ENCODE measurements around the gene RAX. TPM values are rescaled to one million over a fixed set of nuclear protein-coding genes. Genes with fewer than 3 reads are reported as not detected.
"Not testable (repeated sequence)": the region's sequence is repeated elsewhere in the genome, so short reads cannot be mapped to it uniquely, and the experiment has no call there.

Gene RAX
- polyA plus RNA-seq, 4 donors: not detected

- DNase-seq (ENCODE audit: low read depth in 4 of 4, low spot score in 2 of 4): no peak
Observed at GRCh38 chr18:59273759-59274532, 692 bp upstream of the RAX start.

DNA sequence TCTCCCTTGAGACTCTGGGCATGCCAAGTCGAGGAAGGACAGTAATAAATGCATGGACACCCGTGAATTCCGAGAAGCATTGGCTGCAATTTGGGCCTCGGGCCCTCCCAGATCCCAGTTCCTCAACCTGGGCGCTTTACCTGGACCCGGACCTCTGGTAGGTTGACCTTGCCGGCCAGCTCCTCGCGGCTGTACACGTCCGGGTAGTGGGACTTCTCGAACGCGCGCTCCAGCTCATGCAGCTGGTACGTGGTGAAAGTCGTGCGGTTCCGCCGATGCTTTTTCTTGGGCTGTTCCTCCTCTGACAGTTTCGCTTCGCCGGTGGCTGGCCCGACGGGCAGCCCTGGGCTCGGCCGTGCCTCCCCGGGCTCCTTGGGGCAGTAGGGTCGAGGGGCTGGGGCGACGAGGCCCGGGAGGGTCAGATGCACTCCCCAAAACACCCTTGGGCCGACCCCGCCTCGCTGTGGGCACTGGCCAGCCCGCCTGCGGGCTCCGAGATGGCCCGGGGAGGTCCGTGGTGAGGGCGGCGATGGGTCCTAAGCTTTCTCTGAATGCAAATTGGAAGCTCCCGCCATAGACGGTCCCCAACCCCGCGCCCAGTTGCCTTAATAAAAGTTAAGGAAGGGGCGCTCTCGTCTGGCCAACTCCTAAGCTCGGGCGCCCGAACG is 899 bp downstream of the RAX start:
- no peak for DNase-seq (ENCODE audit: low read depth in 4 of 4, low spot score in 2 of 4)

DNA sequence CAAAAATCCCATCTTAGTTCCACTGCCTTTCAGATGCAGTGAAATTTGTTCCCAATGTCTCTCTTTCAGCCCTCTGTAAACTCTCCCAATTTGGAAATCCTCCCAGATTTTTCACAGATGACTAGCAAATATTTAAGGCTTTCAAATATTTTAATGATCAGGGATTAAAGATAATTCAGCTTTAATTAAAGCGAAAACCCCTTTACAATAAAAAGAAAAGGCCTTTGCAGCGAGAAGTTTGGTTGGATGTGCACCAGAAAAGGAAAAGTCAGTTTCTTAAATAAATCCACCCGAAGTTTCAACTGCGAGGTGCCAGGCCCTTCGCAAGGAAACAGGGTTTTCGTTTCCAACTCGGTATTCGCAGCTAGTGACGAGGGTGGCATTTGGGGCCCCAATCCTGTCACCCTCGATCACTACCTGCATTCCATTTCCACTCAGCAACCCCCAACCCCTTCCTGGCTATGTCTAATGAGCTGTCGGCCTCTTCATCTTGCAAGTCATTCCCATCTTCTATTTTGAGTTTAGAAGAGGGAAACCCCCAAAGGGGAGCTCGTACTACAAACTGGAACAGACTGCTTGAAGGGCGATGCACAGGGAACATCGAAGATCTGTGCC is 1.5 kb downstream of the RAX start:
- no peak for DNase-seq (ENCODE audit: low read depth in 4 of 4, low spot score in 2 of 4)

DNA sequence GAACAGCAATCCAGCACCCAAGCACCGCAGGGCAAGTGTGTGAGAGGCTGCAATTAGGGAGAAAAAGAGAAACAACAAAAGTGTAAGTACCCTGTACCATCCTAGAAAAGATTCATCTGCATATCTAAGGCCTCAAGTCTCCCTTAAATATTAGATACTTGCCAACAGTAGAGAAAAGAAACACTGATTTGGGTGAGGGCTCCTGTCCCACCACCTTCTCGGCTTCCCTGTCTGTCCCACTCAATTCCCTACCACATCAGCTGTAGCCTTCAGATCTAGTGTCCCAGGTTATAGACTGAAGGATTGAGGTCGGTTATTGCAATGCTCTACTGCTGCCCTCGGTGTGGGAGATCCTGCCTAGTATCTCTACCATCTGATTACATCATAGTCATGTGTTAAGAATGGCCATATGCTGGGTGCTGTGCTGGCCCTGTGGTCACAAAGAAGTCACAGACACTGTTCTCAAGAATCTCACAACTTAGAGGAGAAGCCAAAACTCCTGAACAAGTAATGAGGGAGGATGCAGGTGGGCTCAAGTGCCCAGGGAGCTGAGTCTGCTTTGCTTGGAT is 2.5 kb downstream of the RAX start:
- DNase-seq (ENCODE audit: low read depth in 4 of 4, low spot score in 2 of 4): no peak

DNA sequence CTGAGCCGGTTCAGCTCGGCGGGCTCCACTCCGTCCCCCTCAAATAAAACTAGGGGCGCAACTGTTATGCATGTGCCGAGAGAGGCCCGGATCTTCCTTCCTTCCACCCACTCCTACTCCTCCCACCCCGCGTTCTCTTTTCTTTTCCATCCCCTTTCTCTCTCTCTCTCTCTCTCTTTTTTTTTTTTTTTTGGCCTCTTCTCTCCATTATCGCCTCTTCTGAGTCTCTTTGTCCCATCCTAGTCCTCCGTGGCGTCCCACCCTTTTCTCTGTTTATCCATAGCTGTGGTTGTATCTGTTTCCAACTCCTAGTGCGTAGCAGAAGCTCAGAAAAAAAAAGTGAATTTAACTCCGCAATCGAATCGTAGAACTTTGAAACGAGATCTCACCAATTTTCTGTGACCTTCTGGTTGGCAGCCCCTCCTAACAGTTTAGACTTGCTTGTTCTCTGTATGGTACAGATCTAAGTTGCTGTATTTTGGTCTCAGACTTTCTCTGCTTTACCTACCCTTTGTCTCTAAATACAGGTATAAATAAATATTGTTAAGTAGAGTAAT is 3.6 kb downstream of the RAX start:
- DNase-seq (ENCODE audit: low read depth in 4 of 4, low spot score in 2 of 4): no peak

DNA sequence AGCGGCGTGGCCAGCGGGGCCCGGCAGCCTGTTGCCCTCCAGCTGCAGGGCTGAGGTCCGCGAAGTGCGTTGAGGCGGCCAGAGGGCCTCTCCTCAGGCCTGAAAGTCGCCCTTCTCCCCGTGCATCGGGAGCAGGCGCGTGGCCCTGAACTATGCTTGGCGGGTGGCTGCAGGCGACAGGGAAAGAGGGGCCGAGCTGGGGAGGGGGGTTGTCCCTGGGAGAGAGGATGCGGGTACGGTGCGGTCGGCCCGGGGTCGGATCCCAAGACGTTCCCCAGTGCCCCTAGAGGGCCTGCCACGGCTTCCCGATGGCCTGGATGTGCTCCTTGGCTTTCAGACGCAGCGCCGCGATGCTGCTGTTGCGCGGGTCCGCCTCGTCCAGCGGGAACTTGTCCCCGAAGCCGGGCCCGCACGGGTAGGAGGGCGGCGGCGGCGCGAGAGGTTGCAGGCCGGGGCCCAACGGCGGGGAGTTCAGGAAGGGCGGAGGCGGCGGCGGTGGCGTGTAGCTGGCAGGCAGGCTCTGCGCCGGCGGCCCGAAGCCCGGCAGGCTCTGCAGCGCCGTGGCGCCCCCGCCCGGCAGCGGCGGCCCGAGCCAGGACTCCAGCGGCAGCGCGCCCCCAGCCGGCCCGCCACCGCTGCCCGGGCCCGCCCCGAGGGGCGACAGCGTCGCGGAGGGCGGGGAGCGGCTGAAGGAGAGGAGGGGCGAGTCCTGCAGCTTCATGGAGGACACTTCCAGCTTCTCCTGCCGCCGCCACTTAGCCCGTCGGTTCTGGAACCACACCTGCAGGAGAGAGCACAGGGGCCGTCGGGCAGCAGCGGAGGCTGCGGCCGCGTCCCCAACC is 4.3 kb downstream of the RAX start:
- no peak for DNase-seq (ENCODE audit: low read depth in 4 of 4, low spot score in 2 of 4)

- no peak for DNase-seq (ENCODE audit: low read depth in 4 of 4, low spot score in 2 of 4)
Observed at GRCh38 chr18:59268127-59268720, 5.0 kb downstream of the RAX start.

GRCh38 chr18:59267503-59268126 is 5.6 kb downstream of the RAX start:
- DNase-seq (ENCODE audit: low read depth in 4 of 4, low spot score in 2 of 4): no peak

DNA sequence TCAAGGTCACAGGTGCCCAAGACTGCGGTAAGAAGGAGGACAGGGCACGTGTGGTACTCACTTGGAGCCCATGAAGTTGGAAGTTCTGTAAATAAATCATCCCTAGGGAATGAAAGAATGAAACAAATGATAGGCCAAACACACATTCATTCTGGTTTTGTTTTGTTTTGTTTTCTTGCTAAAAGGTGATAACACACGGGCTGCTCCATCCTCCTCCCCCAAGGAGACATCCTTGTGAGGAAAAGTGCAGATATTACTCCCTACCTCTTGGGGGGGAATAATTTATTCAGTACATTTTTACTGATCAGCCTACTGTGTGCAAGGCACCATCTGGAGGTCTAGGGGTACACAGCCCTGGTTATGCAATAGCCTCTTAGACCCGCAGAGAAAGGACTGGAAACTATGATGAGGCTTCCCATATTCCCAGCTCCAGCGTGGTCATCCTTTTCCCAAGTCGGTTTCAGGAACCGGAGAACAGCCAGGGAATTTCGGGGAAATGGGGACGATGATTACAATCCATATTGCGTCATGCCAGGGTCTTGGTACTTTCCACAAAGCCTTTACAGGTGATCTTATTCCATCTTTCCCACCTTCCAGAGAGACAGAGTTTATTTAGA is 6.3 kb downstream of the RAX start:
- DNase-seq (ENCODE audit: low read depth in 4 of 4, low spot score in 2 of 4): no peak

- no peak for DNase-seq (ENCODE audit: low read depth in 4 of 4, low spot score in 2 of 4)
Observed at GRCh38 chr18:59266459-59266858, 6.8 kb downstream of the RAX start.

- DNase-seq (ENCODE audit: low read depth in 4 of 4, low spot score in 2 of 4): no peak
Observed at GRCh38 chr18:59265974-59266369, 7.3 kb downstream of the RAX start.

GRCh38 chr18:59265246-59265973 is 7.8 kb downstream of the RAX start:
- no peak for DNase-seq (ENCODE audit: low read depth in 4 of 4, low spot score in 2 of 4)

GRCh38 chr18:59264651-59265245 is 8.5 kb downstream of the RAX start:
- DNase-seq (ENCODE audit: low read depth in 4 of 4, low spot score in 2 of 4): no peak

GRCh38 chr18:59264121-59264571 is 9.1 kb downstream of the RAX start:
- DNase-seq (ENCODE audit: low read depth in 4 of 4, low spot score in 2 of 4): no peak

GRCh38 chr18:59263661-59264060 is 9.6 kb downstream of the RAX start:
- DNase-seq (ENCODE audit: low read depth in 4 of 4, low spot score in 2 of 4): no peak

DNA sequence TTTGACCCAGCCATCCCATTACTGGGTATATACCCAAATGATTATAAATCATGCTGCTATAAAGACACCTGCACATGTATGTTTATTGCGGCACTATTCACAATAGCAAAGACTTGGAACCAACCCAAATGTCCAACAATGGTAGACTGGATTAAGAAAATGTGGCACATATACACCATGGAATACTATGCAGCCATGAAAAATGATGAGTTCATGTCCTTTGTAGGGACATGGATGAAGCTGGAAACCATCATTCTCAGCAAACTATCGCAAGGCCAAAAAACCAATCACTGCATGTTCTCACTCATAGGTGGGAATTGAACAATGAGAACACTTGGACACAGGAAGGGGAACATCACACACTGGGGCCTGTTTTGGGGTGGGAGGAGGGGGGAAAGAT is 11.0 kb downstream of the RAX start:
- DNase-seq (ENCODE audit: low read depth in 4 of 4, low spot score in 2 of 4): not testable (repeated sequence)

- not testable (repeated sequence) for DNase-seq (ENCODE audit: low read depth in 4 of 4, low spot score in 2 of 4)
Observed at GRCh38 chr18:59261842-59262241, 11.4 kb downstream of the RAX start.

- DNase-seq (ENCODE audit: low read depth in 4 of 4, low spot score in 2 of 4): not testable (repeated sequence)
Observed at GRCh38 chr18:59255491-59255890, 17.8 kb downstream of the RAX start.

Data from left renal cortex interstitium (tissue), 4 donors.